Measurements from ENCODE around the gene ZFAND2B. TPM values are rescaled to one million over a fixed set of nuclear protein-coding genes. Genes with fewer than 3 reads are reported as not detected.

ZFAND2B gene
- polyA plus RNA-seq, 3 donors, result 40.9 to 51.8 (median 49.4) TPM

DNA sequence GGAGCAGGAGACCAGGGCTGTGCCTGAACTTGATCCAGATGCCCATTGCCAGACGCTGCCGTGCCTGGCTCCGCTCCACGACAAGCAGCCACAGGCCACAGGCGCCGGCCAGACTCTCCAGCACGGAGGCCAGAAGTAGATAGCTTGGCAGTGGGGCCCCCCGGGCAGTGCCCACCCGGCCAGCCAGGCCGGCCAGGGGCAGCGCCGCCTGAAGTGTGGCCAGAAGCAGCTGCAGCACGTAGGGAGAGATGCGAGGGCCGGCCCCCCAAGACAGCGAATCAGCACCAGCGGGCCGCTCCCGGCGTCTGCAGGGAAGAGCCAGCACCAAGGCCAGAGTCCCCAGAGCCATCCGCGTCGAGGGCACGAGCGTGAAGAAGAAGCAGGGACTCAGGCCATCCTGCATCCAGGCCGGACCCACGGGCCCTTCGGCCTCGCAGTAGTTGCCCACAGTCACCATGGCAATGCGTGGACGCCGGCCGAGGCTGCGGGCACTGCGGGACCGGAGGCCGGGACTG lies 11.7 kb downstream of the ZFAND2B start:
- DNase-seq, result no peak

DNA sequence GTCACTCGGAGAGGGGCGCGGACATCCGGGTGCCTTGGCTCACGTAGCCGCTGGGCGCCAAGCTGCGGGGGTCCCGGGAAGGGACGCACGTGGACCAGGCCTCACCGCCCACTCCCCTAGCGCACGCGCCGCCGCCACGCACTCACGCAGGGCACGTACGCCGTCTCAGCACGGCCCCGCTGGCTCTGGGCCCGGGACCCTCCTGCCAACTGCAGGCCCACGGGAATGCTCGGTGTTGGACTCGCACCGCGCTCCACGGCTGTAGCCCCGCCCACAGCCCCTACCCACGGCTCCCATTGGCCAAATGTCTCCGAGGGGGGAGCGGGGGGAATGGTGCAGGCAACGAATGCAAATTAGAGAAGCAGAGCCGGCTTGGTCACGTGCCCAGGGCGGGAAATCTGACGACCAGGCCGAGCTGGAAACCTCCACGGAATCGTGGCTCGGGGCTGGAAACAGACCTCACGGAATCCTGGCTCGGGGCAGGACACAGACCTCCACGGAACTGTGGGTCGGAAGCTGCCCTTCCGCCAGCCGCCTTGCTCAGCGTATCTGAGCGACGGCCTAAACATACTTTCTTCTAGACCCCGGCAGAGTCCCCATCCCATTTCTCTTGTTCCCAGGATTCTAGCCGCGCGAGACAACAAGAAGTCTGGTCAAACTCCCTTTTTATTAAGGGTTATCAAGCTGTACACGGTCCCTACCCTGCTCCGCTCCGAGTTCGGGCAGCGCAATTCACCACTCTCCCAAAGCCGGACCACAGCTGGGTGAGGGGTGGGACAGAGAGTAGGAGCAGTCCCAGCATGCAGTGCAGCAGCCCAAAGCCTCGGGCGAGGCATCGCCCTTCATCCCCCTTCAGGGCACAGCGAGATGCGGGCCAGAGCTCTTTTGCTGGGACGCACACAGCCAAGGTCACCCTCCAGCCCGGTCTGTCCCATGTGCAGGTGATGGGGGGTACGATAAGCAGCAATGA lies 12.4 kb downstream of the ZFAND2B start, which contains the start of gene ABCB6:
TSS of gene ABCB6 (minus strand) at position 227 of the 970 bp plus-strand sequence. CDS start 285 bp downstream, outside the sequence.
- peak; percentile 95 for DNase-seq

DNA sequence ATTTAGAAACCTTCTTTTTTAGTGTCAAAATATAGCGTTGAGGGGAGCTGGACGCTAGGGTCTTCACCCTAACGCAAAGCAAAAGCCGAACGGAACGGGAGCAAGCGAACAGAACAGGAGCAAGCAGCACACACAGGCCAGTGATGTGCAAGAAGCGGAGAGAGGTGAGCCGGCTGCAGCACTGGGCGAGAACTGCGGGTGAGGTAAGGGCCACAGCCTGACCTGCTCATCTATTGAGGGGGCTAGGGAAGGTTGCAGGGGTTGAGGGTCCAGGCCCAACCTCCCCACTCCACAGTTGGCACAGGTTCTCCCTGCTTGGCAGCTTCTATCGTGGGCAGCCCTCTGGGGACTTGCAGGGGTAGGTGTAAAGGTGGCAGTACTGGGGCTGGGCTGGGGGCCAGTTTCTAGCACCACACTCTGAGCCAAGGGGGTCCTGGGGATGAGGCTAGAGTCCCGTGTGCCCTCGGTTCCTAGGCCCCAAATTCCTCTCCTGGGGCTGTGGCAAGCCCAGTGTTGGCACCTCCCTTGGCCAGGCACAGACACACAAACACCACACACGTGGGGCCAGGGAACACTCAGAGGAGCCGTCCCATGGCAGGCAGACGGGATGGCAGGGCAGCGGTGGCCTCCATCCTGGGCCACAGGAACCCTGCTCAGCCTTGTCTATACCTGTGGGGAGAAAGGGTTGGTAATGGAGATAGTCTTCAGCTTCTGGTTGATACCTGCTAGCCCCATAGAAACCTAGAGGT lies 13.4 kb downstream of the ZFAND2B start:
- no peak for DNase-seq

DNA sequence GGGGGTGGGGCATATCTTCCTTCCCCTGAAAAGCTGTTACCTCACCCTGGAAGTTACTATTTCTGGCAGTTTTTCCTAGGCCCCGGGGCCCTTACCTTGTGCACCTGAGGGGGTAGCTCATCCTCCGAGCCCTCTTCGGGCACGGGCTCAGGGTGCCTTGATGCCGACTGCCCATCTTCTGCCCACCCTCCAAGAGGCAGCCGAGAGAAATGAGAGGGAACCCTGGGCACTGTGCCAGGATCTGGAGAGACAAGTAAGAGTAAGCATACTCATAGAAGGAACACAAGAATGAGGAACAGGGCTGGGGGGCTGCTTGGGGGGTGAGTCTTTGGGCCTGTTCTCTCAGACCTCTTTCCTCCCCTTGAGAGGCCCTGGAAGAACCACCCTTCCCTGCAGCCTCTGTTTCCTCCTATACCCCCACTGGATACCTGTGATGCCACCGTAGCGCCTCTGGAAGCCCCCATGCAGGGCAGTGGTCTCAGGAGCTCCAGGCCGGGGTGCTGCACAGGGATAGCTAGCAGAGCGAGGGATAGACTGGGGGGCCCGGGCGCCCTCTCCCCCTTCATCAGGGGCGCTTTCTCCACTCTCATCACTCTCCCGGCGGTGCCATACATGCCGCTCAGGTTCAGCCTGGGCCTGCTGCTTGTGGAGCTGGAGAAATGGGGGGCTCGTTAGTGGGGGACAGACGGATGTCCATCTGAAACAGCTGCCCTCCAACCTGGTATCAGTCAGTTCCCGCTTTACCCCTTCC lies 14.2 kb downstream of the ZFAND2B start:
- DNase-seq, result no peak

DNA sequence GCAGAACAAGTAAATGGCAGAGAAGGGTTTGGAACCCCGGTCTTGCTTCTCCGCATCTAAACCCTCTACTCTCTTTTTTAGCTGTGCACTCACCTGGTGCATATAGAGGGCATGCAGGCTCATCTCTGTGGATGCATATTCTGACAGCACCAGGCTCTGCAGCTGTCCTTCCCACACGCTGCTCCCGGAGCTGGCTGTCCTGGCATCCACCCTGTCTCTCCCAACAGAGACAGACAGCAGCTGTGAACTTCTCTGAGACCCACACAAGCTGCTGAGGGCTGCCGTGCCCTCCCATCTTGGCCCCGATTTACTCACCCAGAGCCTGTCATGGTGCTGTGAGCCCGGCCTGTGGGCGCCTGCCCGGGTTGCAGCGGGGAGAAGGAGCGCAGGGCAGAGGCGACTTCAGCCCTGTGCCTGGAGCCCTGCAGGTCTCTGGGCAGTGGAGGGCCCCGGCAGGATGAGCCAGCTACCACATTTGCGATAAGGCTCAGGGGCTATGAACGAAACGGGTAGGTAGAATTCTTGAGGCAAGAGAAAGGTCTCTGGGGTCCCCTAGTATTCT lies 15.5 kb downstream of the ZFAND2B start:
- DNase-seq, result no peak

DNA sequence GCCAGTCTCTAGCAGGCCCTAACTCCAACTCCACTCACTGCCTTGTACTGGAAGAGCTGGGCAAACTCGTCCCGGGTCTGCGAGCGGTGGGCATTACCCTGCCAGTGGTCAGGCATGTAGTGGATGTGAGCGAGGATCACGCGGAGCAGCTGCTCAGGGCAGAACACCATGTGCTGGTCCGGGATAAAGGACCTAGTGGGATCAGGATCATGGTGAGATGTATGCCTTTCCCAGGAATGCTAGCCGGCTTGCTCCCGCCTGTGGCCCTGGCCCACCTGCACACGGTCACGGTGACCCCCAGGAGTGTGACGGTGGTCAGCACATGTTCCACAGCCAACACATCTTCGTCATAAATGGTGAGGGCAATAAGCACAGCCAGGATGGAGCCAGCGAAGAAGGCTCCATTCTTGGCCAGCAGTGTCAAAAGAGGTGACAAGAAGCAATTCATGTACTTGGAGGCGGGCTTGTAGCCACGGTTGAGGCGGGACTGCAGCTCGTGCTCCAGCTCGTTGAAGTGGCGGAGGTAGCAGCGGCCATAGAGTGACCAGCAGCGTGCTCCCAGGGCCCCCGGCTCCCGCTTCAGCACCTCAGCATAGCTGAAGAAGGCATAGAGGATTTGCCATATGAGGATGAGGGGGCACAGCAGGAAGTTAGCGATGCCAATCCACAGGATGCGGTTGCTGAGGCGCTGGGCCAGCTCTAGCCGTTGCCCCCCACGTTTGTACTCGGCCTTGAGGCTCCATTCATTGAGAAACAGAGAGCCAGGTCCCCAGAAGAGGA lies 17.4 kb downstream of the ZFAND2B start:
- no peak for DNase-seq

DNA sequence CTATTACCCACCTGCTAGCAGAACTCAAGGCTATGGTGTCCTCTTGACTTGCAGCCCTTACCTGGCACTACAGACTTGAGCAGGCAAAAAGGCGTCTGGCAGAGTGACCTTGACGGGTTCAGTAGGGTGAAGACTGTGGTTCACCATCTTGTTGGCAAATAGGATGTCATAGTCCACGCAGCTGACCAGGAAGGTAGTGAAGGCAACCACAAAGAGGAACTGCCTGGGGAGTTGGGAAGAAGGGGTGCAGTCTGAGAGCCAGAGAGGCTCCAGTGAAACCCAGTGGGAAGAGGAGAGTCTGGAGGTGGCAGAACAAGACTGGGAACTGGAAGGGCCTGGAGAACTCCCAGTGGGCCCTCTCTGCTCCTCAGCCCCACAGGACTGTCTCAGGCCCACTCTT lies 18.8 kb downstream of the ZFAND2B start:
- no peak for DNase-seq

DNA sequence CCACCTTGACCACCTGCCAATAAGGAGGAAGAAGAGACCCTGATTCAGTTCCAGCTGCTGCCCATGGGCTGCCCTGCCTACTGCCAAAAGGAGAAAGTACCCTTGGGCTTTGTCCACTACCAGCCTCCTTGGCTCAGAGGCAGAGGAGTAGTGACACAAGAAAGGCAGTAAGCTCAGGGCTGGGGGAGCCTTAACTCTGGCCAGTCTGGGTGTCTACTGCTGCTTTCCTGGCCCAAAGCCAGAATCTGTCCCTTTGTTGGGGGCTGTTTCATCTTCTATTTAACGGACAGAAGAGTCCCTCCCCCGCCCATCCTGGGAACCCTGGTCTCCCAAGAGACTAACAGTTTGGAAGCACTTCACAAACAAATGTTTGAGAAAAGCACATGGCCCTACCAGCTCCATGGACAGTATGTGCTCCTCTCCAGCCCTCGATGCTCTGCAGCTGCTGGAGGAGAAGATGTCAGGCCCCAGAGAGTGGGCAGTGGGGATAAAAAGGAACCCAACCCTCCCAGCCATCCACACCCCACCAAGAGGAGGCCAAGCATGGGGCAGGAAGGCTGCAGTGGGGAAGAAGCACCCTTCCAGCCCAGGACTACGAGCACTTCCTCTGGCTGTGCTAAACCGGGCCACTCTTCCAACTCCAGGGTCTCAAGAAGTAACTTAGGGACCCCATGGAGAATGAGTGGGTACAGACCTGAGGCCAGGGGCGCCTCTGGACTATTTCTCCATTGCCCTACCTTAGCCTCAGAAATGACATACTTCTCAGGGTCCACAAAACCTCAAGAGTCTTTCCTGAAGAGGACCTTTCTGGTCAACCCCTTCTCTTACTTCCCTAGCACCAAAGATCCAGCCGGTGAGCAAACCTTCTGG lies 21.7 kb downstream of the ZFAND2B start:
- no peak for DNase-seq

DNA sequence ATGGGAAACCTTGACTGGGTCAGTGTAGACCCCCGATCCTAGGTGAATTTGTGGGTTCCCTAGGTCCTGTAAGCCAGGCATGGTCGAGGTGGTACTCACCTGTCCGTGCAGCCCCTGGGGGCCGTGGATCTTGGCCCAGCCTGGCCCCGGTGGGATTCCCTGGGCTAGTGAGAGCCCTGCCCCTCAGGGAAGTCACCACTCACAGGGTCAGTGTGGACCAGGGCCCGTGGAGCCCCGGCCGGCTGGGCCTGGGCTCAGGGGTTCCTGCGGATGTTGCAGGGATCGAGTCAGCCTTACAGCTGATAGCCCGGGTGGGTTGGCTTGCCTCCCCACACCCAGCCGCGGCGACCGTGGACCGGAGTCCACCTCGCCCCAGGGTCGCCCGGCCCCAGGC lies 22.3 kb downstream of the ZFAND2B start:
- no peak for DNase-seq

DNA sequence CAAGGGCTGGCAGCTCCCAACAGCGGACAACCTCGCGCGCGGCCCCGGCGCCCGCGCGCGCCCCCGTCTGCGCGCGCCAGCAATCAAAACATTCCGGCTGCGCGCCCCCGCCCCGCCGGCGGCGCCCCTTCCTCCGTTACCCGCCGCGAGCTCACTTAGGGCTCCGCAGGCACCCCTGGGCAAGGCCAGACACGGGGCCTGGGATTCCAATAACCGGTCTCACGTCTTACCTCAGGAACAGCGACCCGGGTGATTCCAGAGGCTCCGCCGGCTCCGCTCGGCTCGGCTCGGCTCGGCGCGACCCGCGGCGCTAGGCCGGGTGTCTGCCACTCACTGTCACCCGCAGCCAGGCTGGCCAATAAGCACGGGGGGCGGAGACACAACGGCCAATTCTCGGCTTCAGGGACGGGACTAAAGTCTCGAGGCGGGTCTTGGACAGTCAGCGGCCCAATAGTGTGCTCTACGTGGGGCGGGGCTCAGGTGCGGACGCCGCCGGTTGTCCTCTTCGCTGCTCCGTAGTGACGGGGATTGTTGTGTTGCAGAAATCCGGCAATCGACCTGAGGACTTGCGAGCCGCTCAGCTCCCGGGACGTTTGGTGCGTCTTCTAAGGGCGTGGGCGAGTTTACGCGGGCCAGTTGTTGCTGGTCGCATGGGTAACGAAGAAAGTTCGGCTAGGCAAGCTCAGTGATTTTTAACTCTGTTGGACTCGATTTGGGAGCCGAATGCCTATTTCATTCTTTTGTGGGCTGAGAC lies 22.9 kb downstream of the ZFAND2B start, which contains the start of the genes ANKZF1 and ATG9A:
TSS of gene ANKZF1 (plus strand) at position 502 of the 754 bp plus-strand sequence. CDS start 452 bp downstream, outside the sequence.
TSS of gene ATG9A (minus strand) at position 332 of the 754 bp plus-strand sequence. CDS start 1,612 bp downstream, outside the sequence.
- DNase-seq, result peak; percentile 99

DNA sequence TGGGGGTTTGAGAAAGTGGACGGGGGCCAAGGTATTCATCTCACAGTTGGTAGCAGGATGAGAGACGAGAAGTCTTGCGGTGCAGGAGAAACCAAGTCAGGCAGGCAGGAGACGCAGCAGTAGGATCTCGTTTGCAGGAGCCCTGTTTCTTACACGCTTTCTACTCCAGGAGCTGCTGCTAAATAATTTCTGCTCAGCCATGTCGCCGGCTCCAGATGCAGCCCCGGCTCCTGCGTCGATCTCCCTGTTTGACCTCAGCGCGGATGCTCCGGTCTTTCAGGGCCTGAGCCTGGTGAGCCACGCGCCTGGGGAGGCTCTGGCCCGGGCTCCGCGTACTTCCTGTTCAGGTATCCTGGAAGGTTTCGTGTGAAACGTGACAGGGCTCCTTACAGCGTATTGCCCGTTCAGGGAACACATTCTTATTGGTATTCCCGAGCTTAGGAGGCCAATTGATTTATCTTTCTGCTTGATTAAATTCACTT lies 23.5 kb downstream of the ZFAND2B start:
- no peak for DNase-seq

DNA sequence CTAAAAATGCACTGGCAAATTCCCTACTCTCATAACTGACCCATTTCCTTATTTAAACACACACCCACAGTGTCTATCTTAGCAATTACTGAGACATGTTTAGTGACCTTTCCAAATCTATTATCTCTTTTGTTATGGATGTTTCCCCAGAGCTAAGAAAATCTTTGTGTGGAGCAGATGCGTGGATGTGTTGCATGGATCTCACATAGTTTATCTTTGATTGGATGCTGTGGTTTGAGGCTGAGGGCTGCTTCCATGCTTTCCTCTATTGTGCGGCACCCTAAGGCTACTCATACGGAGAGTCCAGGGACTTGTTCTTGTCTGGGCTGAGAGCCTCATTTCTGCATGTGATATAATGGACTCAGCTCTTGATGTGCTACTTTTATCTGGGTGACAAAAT lies 27.7 kb downstream of the ZFAND2B start:
- DNase-seq, result no peak

DNA sequence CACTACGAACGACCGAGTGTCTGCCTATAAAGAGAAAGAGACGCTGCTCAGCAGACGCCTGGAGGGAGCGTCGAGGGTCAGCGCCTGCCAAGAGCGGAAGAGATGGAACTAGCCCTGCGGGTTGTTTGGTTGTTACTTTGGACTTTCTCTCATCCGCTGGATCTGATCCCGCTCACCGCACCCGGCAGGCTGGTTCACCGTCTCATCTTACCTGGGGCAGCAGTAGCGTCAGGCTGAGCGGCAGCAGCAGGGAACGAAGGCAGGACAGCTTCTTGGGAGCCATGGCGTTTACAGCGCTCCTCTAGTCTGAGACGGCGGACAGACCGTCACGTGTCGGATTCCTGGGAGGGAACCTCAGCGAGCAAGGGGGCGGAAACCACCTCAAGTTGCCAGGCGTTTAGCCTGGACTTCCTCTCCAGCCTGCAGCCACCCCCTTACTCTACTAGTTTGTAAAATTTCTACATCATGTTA lies 36.7 kb downstream of the ZFAND2B start:
- no peak for DNase-seq

DNA sequence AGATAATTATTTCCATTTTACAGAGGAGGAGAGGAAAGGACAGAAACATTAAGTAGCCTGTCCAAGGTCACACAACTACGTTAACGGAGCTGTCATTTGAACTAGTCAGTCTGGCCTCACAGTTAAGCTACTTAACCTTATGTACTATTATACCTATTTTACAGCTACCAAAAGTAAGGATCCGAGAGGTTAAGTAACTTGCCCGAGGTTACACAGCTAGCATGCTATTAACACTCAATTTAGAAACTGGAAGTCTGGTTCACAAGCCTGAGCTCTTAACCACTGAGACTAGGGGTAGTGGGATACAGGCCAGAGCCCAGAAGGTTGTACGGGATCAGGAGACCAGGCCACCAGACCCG lies 38.2 kb downstream of the ZFAND2B start:
- no peak for DNase-seq

DNA sequence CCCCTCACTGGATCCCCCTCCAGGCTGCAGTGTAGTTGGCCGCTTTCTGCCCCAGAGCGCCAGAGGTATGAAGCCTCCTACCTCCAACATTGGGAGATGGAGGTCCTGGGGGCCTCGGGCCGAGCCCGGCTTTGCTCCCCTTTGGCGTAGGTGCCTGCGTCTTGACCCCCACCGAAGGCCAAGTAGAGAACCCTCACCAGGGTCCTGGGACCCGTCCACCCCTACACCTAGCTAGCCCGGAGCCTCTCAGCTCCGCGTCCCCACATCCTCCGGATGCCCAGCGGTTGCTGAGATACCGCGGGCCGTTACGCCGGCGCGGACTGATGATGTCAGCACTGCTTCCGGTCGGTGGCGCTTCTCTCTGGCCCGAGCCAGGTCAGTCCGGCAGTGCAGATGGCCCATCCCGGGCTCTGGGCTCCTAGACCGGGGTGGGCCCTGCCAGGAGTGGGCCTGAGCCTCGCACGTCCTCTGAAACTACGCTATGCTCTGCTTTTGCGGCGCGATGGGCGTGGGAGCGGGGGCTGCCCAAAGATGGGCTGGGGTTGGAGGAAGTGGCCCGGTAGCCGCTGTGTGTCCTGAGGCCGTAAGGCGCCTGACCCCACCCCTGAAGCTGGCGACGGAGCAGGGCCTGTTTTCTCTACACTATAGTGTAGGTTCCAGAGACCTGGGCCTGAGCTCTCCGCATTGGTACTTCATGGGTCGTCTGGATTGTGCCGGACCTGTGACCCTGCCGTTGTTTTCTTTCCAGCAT lies 38.7 kb downstream of the ZFAND2B start, which contains the start of the genes GLB1L and STK16:
TSS of gene GLB1L (minus strand) at position 297 of the 751 bp plus-strand sequence. CDS start 1,871 bp downstream, outside the sequence.
TSS of gene STK16 (plus strand) at position 332 of the 751 bp plus-strand sequence. CDS start 521 bp downstream, outside the sequence.
- peak; percentile 93 for DNase-seq

DNA sequence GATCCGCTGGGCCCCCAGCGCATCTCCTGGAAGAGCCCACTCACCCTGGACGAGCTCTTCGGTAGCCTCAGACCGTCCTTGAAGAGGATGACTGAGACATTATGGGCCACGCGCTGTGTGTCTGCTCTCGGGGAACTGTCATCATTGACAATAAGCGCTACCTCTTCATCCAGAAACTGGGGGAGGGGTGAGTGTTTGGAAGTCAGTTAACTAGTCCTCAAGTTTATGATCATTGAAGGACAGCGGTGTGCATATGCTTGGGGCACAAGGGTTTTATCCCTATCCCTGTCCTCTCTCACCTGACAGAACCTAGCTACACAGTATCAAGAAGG lies 39.3 kb downstream of the ZFAND2B start:
- DNase-seq, result no peak

DNA sequence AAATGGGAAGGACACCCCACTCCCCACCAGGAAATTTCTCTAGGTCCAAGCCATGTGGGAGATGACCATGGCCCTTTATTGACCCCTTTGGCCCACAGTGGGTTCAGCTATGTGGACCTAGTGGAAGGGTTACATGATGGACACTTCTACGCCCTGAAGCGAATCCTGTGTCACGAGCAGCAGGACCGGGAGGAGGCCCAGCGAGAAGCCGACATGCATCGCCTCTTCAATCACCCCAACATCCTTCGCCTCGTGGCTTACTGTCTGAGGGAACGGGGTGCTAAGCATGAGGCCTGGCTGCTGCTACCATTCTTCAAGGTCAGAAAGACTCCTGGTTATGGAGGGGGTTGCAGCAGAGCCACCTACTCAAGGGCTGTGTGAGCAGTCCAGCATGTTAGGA lies 40.0 kb downstream of the ZFAND2B start:
- DNase-seq, result no peak

Measured in renal pelvis (tissue), 4 donors.